OCI-LY1 (cell line): ENCODE results near the gene PCNP.

Source experiments
- CTCF ChIP-seq: fragments of 200-600 bp; sonication (generic), shearing (Covaris generic); IDR thresholded peaks from 2 replicates; pipeline ENCODE4 v1.5.1; 2017; ENCODE audit warnings: mild to moderate bottlenecking, antibody characterized with exemption, low read length, moderate library complexity, mixed read lengths
- EZH2 ChIP-seq: fragments of 200-600 bp; sonication (generic), shearing (Covaris generic); IDR thresholded peaks from 2 replicates; pipeline ENCODE4 v1.8.0; 2017; ENCODE audit warnings: borderline replicate concordance, mixed run types, mild to moderate bottlenecking, antibody characterized with exemption, low read length, moderate library complexity, mixed read lengths

- TF ChIP-seq CTCF (no peak), EZH2 (no peak)
These were observed 59.2 kb downstream of the PCNP start for GRCh38 chr3:101633186-101633585.
